LoVo (cell line): ENCODE measurements around the gene CDX2.
A peak's percentile ranks its signal among the peaks of the same experiment; 100 is the strongest.

Experiments
- DNase-seq: peaks from one replicate; pipeline ENCODE4 v3.0.0-alpha.2; 2016; ENCODE audit warnings: low spot score

Gene CDX2

GRCh38 chr13:27928805-27929753 is 40.0 kb downstream of the CDX2 start:
- DNase-seq = no peak

- DNase-seq = no peak
Measured at GRCh38 chr13:27928353-27928804, 40.7 kb downstream of the CDX2 start.

GRCh38 chr13:27927444-27928352 is 41.4 kb downstream of the CDX2 start:
- DNase-seq = no peak

- no peak for DNase-seq
Measured at GRCh38 chr13:27926644-27927434, 42.3 kb downstream of the CDX2 start.

- no peak for DNase-seq
Measured at GRCh38 chr13:27925220-27925991, 43.7 kb downstream of the CDX2 start.

DNA sequence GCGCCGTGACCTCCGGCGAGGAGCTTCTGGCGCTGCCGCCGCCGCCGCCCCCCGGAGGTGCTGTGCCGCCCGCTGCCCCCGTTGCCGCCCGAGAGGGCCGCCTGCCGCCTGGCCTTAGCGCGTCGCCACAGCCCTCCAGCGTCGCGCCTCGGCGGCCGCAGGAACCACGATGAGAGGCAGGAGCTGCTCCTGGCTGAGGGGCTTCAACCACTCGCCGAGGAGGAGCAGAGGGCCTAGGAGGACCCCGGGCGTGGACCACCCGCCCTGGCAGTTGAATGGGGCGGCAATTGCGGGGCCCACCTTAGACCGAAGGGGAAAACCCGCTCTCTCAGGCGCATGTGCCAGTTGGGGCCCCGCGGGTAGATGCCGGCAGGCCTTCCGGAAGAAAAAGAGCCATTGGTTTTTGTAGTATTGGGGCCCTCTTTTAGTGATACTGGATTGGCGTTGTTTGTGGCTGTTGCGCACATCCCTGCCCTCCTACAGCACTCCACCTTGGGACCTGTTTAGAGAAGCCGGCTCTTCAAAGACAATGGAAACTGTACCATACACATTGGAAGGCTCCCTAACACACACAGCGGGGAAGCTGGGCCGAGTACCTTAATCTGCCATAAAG is 44.5 kb downstream of the CDX2 start:
- no peak for DNase-seq

DNA sequence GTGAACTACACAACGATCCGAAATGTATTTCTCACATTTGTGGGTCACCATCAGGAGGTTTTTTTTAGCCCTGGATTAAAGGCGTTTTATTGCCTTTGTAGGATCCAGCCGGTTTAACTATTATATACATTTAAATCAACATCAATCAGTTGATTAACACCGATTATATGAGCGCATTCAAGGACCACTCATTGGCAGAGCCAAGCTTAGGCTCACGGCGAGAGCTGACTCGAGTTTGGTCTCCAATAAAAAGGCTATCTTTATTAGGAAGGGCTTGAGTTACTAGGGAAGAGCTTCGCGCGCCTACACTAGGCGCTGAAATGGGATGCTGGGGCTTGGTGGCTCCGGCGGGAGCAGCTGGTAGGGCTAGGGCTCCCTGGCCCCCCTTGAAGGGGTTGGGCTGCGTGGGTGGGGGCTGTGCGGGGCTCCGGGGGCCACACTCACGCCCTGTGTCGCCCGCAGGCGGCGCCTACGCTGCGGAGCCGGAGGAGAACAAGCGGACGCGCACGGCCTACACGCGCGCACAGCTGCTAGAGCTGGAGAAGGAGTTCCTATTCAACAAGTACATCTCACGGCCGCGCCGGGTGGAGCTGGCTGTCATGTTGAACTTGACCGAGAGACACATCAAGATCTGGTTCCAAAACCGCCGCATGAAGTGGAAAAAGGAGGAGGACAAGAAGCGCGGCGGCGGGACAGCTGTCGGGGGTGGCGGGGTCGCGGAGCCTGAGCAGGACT is 45.2 kb downstream of the CDX2 start:
- no peak for DNase-seq

- no peak for DNase-seq
Measured at GRCh38 chr13:27922883-27923612, 46.1 kb downstream of the CDX2 start.

DNA sequence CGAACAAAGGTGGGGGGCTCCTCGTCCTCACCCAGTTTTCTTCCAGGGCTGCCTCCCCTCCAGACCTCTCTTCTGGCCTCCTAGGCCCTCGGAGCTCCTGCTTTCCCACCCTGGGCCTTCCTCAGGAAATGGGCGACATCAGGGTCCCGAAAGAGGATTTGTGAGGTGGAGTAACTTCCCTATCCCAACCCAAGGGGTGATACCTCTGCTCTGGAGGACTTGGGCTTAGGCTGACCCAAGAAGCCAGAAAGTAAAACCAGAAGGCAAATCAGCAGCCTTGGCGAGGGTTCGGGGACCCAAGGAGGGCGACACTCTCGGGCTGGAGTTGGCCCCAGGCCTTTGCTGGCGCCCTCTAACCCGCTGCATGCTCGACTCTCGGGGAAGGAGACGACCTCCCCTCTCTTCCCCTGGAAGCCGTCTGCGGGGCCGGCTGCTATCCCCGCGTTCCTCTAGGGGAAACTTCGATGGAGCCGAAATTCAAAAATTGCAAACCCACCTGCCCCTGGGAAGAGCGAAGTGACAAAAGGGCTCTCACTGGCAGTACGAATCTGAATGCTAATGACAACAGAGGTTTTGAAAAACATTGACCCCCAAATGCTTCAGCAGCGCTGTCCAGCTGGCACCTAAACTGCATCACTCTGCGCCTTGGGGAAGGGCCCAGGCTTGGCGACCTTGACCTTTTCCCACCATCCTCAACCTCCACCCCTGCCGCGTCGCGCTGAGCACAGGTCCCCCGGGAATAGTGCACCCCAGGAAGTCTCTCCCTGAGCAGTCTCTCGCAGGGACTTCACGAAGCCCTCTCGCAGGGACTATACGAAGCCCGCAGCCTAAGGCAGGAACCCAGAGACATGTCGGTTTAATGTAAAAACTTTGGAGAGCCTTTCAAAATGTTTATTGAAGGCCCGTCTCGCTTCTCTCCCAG is 46.9 kb downstream of the CDX2 start:
- DNase-seq = no peak

DNA sequence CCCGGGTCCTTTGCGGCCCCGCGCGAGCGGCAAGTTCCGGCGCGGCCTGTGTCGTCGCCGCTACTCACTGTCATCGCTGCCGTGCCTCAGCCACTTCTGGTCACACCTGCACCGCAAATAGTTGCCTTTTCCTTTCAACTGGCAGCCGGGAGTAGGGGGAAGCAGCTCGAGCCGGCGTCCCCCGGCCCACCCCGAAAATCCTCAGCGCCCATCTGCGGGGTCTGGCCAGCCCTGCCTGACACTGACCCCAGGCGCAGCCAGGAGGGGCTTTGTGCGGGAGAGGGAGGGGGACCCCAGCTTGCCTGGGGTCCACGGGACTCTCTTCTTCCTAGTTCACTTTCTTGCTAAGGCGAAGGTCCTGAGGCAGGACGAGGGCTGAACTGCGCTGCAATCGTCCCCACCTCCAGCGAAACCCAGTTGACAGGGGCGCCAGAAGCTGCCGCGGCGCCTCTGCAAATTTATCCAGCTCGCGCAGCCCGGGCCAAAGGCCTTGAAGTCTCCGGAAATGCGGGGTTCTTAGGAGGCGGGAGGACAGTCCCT is 47.6 kb downstream of the CDX2 start:
- DNase-seq = no peak

DNA sequence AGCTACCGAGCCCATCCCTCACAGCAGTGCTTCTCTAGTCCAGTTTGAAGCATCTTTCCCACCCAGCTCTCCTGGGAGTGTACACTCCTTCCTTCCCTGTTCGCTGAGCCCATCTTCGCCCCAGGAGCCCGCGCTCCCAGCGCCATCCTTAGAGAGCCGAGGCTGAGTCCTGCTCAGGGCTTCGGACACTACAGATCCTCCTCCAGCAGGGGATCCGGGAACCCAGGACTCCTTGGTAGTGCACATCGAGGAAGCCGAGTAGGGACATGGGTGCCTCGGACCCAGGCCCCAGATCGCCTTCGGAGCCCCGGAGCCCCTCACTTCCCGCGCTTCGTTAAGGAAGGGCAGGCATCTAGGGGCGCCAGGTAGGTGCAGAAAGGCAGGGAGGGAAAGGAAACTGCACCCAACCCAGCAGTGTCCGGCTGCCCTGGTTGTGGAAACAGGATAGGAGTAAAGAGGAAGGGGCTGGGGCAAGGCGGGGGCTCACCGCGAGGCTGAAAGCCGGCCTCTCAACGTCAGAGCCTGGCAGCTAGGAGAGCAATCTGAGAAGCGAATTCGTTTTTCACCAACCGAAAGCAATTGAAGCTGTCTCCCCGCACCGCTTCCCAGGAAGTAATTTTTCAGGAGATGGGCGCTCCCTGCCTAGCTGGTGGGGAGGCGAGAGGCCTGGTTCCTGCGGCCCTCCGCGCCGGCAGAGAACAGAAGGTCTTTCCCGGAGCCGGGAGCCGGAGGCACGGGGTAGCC is 48.3 kb downstream of the CDX2 start:
- no peak for DNase-seq

DNA sequence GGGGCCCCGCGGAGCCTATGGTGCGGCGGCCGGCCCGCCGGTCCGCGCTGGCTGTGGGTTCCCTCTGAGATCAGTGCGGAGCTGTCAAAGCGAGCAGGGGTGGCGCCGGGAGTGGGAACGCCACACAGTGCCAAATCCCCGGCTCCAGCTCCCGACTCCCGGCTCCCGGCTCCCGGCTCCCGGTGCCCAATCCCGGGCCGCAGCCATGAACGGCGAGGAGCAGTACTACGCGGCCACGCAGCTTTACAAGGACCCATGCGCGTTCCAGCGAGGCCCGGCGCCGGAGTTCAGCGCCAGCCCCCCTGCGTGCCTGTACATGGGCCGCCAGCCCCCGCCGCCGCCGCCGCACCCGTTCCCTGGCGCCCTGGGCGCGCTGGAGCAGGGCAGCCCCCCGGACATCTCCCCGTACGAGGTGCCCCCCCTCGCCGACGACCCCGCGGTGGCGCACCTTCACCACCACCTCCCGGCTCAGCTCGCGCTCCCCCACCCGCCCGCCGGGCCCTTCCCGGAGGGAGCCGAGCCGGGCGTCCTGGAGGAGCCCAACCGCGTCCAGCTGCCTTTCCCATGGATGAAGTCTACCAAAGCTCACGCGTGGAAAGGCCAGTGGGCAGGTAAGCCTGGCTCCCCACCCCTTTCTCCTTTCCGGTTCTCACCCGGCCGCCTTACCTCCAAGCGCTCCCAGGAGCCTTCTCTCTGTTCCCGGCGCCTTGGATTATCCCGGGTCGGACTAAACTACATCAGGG is 49.0 kb downstream of the CDX2 start, which contains the start of gene PDX1:
PDX1 (plus strand) TSS at position 67 of the 743 bp plus-strand sequence; CDS start at position 206, 139 bp downstream.
- DNase-seq = peak; percentile 85

DNA sequence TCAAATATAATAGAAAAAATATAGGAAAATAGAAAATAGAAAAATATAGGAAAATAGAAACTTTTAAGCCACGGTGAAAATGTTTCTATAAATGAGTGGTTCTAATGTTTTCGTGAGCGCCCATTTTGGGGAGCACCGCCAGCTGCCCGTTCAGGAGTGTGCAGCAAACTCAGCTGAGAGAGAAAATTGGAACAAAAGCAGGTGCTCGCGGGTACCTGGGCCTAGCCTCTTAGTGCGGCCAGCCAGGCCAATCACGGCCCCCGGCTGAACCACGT is 49.5 kb downstream of the CDX2 start:
- DNase-seq = no peak

DNA sequence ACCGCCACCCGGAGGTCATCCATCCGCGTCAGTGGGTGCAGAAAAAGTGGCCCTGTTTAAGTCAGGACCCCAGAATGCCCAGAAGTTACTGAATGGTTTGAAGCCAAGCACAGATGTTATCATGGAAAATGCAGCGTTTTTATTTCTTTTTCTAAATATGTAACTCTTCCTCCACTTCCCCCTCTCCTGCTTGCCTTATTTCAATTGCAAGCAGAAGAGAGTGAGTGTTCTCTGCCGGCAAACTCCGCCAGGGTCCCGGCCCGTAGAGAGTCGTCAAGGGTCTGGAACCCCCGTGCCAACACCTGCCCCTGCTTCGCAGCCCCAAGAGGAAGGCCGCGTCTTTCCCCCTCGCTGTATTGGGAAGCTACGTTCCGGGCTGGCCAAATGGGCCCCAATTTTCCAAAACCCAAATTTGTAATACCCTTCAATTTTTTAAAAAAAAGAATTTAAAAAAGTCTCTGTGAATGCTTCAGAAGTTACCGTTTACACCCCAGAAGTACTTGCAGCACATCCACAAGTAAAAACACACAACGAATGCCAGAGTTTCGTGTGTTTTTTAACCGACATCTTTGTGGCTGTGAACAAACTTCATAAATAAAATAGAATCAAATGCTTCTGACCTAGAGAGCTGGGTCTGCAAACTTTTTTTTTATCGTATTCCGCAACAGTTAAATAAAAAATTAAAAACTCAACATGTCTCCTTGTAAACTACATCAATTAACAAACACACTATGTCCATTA is 50.0 kb downstream of the CDX2 start:
- DNase-seq = no peak

DNA sequence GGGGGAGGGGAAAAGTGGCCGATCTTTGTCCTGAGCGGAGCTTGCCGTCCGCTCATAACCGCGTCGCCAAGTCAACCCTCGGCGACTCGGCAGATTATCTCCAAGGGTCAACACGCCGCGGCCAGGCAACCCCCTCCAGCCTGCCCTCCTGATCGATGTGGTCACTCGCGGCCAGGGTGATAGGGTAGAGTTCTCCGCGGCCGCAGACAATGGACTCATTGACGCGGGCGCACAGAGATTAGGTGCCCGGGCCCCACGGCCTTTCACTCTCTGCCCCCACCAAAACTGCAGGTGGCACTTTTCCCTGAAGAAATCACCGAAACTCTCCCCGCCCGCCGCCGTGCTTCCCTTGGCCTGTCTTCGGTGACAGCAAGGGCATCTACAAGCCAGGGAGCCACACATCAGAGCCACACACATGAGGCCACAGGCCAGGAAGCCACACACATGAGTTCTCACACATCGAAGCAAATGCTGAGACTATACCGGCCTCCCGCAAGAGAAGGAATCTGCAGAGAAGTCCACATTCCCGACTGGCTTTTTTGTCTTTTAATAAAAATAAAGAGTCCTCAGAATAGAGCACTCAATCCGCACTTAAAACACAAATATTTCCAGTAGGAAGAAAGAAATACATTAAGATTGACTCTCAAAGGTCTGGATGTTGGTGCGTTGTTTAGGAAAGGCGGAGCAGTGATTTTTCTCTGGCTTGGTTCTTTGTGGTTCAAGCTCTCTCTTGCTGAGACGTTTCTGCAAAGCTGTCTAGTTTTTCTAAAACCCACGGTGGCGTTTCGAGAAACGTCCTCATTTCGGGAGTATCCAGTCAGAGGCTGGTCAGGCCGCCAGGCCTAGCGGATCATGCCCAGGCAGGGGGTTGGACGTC is 50.8 kb downstream of the CDX2 start:
- no peak for DNase-seq
